NCI-H146 treated with DMSO at 0.1 percent for 48 hours (cell line): ENCODE measurements around the gene CHCHD3.

Experiments used
- DNase-seq: peaks from one replicate; lab custom pipeline; 2025; ENCODE audit not compliant: unreplicated experiment; lab: John Stamatoyannopoulos, UW

CHCHD3 gene

DNA sequence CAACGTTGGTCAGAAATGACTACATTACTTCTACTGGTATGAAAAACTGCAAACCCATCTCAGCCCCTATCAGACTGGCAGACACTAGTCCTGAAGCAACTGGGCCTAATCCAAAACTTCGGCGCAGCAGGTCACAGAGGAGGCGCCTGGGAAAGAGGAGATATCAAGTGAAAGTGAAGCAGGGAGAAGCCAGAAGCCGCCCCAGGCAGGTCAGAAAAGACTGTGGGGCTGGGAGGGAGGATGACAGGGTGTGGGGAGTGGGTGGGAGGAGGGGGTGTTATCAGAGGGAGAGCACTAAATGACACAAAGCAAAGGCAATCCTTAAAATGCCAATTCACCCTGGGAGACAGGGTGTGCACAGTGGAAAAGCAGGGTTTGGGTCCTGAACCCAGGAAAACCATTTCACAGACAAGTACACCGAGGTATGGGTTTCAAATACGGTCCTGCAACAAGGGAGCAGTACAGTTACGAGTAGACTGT is 731 bp downstream of the CHCHD3 start:
- DNase-seq: no peak

DNA sequence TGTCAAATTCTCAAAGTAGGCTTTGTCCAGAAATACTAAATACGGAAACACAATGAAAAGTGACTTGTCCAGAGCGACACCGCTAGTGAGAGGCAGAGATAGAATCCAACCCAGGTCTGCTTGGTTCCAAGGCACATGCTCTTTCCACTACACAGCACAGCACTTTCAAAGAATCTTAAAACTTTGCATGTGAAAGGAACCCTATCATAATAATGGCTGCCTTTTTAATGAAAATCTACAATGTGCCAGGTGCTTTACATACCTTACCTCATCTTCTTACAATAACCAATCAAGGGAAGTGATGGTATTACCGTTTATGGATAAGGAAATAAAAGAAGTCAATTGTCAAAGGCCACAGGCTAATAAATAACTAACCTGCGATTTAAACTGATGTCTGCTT is 2.6 kb downstream of the CHCHD3 start:
- no peak for DNase-seq

- DNase-seq: no peak
Measured at GRCh38 chr7:133077394-133077793, 4.5 kb downstream of the CHCHD3 start.

DNA sequence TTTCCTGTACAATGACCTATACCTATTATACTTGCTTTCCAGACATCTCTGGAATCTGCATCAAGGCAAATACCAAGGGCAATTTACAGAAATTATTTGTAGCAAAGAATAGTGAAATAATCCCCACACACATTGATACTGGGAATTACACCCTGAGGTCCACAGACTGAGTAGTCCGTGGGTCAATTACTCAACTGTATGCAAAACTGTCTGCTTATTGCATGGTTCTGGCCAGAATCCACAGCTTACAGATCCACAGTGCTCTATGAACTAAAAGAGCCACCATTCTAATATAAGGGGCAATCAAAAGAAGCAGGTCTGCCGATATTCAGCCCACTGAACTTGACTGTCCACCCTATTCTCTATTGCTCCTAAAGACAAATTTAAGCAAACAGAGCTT is 5.7 kb downstream of the CHCHD3 start:
- no peak for DNase-seq

DNA sequence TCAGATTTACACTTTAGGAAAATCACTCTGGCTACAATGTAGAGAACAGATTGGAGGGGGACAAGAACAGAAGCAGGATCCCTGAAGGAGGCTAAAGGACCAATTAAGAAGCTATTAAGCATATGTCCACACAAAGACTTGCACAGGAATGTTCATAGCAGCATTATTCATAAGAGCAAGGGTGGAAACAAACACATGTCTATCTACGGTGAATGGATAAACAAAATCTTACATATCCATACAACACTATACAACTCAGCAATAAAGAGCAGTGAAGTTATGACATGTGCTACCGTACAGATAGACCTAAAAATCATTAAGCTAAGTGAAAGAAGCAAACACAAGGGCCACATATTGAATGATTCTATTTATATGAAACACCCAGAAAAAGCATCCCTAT is 10.4 kb downstream of the CHCHD3 start:
- no peak for DNase-seq

DNA sequence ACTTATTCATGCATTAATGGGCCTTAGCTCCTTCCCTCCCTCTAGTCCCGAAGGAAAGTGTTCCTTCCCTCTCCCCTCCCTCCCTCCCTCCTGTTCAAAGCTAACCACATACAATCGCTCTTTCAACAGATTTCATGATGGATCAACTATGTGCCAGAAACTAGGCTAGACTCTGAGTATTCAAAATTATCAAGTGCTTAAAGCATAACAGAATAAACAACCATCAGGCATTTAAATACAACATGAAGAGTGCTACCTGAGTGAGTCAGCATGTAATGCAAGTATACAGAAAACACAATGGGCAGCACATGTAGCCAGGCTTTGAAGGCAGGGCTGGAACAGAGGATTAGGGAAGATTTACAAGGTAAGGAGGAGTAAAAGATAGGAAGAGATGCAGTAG is 11.3 kb downstream of the CHCHD3 start:
- DNase-seq: no peak

GRCh38 chr7:133065301-133065700 is 16.6 kb downstream of the CHCHD3 start:
- DNase-seq: no peak

GRCh38 chr7:133064082-133064820 is 17.6 kb downstream of the CHCHD3 start:
- no peak for DNase-seq

- no peak for DNase-seq
Measured at GRCh38 chr7:133061792-133062191, 20.1 kb downstream of the CHCHD3 start.

GRCh38 chr7:133061357-133061756 is 20.5 kb downstream of the CHCHD3 start:
- DNase-seq: no peak

DNA sequence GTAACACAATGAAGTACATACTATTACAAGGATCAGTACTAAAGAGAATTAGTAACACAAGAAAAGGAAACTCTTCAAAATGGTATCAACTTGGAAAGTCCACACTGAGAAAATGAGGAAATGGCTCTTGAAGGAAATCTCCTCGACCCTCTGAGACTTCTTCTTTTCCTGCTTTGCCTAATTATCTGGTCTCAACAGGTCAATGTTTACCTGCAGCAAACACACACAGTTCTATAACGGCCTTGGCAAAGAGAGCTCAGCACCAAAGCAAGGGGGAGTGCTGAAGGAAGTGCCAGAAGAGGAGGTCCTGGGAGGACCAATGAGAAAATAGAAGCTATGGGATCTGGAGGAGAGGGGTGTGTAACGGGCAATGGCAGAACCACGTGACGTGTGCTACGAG is 21.9 kb downstream of the CHCHD3 start:
- DNase-seq: no peak

DNA sequence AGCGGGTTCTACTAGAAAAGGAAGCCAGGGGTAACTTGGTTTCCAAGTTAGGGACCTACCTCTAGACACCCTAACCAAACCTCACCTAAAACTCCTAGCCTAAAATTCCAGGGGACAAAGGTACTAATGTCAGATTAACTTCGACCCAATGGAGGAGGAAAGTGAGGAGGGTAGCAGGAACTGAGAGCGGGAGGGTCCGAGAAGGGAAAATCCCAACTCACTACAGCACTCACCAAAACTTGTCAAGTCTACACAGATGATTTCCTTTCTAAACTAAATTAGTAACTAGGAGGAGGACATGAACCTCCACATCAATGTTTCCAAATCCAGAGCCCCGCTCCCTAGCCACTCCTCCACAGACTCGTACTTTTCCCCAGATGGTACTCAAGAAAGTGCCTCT is 22.6 kb downstream of the CHCHD3 start:
- no peak for DNase-seq

DNA sequence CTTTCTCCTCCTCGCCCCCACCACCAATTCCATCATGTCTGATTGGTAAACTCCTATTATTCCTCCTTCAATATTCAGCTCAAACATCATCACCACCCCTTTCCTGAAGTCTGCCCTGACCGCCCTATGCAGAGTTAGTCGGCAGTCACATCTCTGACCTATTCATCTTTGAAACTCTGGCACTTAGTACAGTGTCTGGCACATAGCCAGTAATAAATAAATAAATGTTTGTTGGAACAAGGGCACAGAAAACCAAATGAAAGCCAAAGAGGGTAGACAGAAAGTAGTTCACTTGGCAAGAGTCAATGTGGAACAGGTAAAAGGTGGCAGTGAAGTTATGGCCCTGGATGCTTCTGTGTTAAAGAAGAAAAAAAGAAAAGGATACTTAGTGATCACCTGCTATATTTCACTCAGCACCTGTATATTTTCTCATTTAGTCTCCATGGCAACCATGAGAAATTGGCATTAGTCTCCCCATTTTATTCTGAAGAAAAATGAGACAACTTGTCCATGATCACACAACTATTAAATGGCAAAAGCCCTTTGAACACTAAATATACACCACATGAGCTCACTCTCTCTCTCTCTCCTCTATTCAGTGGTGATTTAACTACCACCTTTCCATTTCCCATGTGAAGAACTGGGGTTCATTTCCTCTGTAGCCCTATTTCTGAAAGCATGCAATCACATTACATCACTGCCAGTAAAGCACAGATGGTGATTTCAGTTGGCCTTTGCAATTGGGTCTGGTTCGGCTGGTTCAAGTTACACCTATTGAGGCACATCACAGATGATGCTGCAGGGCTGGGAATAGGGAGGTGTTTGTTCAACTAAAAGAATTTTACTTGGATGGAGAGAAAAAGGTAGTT is 25.3 kb downstream of the CHCHD3 start:
- DNase-seq: no peak

- DNase-seq: no peak
Measured at GRCh38 chr7:133054162-133054840, 27.6 kb downstream of the CHCHD3 start.

DNA sequence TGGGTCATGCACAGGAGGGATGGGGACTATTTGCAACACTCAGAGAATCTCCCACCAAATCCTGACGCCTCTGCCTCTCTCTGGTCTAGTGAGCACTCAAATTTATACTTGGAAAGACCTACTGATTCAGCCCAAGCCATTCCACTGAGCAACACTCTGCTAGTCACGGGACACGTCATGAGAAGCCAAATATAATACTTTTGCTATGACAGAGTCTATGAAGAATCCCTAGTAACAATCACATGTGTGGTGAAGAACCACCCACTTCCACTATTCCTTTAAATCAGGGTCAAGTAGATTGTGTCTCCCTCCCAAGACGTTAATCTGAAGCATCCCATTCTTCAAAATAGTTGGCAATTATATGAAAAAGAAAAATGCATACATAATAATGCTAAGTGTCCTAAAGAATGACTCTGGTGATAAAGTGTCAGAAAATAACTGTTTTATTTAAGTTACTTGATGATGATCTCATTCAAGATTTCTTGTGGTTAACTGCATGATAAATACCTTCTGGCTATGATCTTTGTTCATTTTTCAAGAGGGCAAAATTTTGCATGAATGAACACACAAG is 28.5 kb downstream of the CHCHD3 start:
- no peak for DNase-seq

GRCh38 chr7:133052826-133053225 is 29.1 kb downstream of the CHCHD3 start:
- no peak for DNase-seq

GRCh38 chr7:133052401-133052756 is 29.5 kb downstream of the CHCHD3 start:
- no peak for DNase-seq

DNA sequence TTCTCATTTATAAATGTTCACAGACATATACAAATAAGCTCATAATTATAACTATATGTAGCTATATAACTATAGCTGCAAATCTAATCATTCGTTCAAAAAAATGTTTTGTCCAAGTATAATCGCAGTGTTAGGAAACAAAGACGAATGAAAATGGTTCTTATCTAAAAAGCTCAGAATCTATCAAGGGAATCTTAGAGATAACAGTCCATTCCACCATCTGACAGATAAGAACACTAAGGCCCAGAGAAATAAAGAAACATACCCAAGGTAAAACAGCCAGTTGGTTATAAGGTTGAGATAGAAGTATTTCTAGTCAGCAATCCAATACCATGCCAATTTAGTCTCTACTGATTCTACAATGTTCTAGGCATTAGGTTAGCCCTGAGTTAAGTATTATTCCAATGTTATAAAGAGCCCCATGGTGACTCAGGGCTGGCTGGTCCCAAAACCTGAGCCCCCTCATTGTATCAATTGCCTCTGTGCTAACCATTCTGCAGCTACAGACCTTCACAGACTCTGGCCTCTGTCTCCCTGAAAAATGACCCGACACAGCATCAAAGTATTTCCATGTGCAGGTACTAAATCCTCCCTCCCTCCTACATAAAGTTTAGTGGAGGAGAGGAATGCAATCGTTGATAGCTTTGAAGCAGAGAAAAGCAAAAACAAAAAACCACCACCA is 30.0 kb downstream of the CHCHD3 start:
- no peak for DNase-seq

GRCh38 chr7:133051066-133051465 is 30.8 kb downstream of the CHCHD3 start:
- no peak for DNase-seq

DNA sequence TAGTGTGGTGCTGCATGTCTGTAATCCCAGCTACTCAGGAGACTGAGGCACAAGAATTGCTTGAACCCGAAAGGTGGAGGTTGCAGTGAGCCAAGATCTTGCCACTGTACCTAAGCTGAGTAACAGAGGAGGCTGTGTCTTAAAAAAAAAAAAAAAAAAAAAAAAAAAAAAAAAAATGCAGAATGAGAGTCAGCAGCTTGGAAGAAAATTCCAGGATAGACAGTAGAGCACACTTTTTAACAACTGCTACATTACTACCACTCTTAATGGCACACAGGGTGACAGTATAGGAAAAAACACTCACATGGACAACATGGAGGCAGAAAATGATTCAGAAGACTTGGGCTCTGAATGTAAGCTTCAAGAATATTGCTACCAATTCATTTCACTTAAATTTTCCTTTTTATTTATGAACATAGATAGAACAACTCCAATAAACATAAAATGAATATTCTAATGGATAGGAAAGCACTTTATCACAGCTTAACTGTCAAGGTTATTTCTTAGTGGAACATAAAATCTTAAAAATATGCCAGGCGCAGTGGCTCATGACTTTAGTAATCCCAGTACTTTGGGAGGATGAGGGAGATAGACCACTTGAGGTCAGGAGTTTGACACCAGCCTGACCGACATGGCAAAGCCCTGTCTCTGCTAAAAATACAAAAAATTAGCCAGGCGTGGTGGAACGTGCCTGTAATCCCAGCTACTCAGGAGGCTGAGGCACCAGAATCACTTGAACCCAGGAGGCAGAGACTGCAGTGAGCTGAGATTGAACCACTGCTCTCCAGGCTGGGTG is 31.5 kb downstream of the CHCHD3 start:
- no peak for DNase-seq
